A549 (cell line): Measurements from ENCODE around the gene NKAIN4.

Source experiments
- CHD2 ChIP-seq: fragments of 150-350 bp; IDR thresholded peaks from 2 replicates; pipeline ENCODE4 v1.6.1; 2014; ENCODE audit warnings: low read length; ENCODE audit not compliant: partially characterized antibody
- CTCF ChIP-seq: fragments of >200 bp; sonication (Bioruptor Twin); formaldehyde crosslinking; IDR thresholded peaks from 3 replicates; pipeline ENCODE4 v1.5.1; 2016
- JUN ChIP-seq, 2 experiments: fragments of >200 bp; sonication (Bioruptor Twin); formaldehyde crosslinking; IDR thresholded peaks; 2 replicates in 1 of 2; 3 replicates in 1 of 2; pipeline ENCODE4 v1.6.1; 2016 to 2017
- NR3C1 ChIP-seq: fragments of >200 bp; sonication (Bioruptor Twin); formaldehyde crosslinking; IDR thresholded peaks from 3 replicates; pipeline ENCODE4 v1.6.1; 2017
- RAD21 ChIP-seq, 2 experiments: fragments of >200 bp in 1 of 2; sonication (Bioruptor Twin) in 1 of 2; formaldehyde crosslinking in 1 of 2; IDR thresholded peaks in 1 of 2; conservative IDR thresholded peaks in 1 of 2; 2 replicates in 1 of 2; 3 replicates in 1 of 2; pipeline ENCODE4 v1.6.1; 2012 to 2018; ENCODE audit warnings: inconsistent platforms in 1 of 2
- TF ChIP-seq, protein P1 (sequence below): fragments of 200-600 bp; sonication (generic); IDR thresholded peaks from 2 replicates; pipeline ENCODE4 v1.6.1; 2016; ENCODE audit warnings: antibody characterized with exemption, mild to moderate bottlenecking, moderate library complexity

- TF ChIP-seq CHD2 = no peak
- TF ChIP-seq RAD21 (conservative IDR thresholded peaks at IDR 0.05 in 1 of 2, IDR thresholded peaks at IDR 0.05 in 1 of 2) = no peak
- TF ChIP-seq JUN (IDR thresholded peaks at IDR 0.05) = no peak
- no peak for TF ChIP-seq CTCF
- no peak for TF ChIP-seq NR3C1
- TF ChIP-seq, protein P1, sequence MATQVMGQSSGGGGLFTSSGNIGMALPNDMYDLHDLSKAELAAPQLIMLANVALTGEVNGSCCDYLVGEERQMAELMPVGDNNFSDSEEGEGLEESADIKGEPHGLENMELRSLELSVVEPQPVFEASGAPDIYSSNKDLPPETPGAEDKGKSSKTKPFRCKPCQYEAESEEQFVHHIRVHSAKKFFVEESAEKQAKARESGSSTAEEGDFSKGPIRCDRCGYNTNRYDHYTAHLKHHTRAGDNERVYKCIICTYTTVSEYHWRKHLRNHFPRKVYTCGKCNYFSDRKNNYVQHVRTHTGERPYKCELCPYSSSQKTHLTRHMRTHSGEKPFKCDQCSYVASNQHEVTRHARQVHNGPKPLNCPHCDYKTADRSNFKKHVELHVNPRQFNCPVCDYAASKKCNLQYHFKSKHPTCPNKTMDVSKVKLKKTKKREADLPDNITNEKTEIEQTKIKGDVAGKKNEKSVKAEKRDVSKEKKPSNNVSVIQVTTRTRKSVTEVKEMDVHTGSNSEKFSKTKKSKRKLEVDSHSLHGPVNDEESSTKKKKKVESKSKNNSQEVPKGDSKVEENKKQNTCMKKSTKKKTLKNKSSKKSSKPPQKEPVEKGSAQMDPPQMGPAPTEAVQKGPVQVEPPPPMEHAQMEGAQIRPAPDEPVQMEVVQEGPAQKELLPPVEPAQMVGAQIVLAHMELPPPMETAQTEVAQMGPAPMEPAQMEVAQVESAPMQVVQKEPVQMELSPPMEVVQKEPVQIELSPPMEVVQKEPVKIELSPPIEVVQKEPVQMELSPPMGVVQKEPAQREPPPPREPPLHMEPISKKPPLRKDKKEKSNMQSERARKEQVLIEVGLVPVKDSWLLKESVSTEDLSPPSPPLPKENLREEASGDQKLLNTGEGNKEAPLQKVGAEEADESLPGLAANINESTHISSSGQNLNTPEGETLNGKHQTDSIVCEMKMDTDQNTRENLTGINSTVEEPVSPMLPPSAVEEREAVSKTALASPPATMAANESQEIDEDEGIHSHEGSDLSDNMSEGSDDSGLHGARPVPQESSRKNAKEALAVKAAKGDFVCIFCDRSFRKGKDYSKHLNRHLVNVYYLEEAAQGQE = no peak
Measured at GRCh38 chr20:63292292-63292701, 38.0 kb upstream of the NKAIN4 start.
